GM19395 (cell line): ENCODE results near the gene SLC24A4.
A peak's percentile ranks its signal among the peaks of the same experiment; 100 is the strongest.
"Not testable (repeated sequence)": the region's sequence is repeated elsewhere in the genome, so short reads cannot be mapped to it uniquely, and the experiment has no call there.

Experiments used
- ATAC-seq: cut with Tn5 transposase; IDR thresholded peaks from one replicate; pipeline ENCODE4 v1.9.1; 2021; ENCODE audit warnings: mild to moderate bottlenecking, moderate library complexity; ENCODE audit not compliant: unreplicated experiment

The SLC24A4 gene

DNA sequence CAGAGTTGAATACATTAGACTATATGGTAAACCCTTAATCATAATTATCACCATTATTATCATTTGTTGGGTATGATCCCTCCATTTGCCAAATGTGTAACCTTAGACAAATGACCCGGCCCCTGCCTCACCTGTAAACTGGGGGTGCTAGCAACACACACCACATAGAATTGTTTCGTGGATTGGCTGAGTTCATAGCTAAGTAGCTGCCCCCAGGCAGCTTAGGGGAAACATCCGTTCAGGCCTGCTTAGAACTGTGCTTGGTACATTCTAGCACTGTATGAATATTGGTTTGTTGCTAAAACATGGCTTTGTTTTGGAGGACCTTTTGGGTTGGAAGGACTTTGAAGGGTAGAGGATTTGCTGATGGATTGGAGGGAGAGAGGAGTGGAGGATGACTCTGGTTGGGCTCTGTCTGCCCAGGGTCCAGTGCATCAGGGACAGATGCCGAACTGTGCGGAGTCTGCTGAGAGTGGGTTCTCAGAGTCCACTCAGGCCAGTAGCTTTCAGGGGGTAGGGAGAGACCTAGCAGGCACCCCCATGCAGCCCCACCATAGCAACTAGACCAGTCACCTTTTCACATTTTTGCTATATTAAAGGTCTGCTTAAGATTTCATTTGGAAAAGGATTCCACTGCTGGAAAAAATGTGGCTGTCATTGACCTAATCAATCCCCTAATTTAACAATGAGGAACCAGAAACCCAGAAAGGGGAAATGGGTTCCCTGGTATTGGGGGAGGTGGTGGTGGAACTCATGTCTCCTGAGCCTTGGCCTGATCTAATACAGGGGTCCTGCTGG is 192.8 kb downstream of the SLC24A4 start:
- ATAC-seq, result no peak

DNA sequence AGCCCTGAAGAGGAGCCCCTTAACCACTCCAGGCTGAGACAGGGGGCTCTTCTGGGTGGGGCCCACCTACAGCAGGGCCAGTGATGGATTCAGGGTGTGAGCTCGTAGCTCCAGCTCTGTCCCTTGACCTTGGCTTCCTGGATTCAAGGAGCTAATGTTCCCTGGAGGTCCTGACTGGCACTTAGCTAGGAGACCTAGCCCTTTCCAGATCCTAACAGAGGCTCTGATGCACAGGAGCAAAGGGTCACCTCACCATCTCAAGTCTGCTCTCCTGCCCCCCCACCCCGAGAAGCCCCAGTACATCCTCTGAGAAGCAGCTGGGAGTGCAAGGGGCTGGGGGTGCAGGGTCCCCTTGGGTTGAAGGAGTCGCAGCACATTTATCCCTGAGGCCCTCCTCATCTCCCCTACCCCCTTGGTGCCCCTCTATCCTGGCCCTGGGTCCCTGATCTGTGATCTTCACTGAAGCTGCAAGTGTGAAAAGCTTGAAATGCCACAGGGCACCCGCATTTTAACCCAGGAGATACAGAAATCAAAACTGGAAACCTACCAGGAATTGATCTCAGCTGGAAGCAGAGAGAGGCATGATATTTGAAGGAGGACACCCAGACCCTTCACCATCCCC is 193.5 kb downstream of the SLC24A4 start:
- no peak for ATAC-seq

DNA sequence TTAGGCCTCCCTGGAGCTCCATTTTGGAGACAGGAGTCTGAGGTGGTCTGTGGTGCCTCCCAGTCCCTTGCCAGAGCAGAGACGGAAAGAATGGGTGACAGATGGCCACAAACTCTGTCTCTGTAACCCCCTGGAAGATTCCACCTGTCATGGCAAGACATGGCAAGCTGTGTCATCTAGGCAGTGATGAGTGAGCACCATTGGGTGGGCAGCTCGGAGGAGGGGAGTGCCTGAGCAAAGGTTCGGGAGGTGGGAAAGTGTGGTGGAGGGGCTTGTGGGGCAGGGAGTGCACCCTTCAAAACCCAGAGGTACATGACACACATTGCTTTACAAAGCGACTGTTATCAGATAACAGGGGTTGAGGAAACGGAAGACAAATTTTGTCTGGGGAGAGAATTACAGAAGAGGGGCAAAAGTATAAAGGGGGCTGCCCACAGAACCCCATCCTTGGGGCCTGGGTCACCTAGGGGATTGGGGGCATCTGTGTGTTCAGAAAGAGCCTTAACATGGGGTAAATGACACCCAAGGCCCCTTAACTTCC is 194.1 kb downstream of the SLC24A4 start:
- no peak for ATAC-seq

DNA sequence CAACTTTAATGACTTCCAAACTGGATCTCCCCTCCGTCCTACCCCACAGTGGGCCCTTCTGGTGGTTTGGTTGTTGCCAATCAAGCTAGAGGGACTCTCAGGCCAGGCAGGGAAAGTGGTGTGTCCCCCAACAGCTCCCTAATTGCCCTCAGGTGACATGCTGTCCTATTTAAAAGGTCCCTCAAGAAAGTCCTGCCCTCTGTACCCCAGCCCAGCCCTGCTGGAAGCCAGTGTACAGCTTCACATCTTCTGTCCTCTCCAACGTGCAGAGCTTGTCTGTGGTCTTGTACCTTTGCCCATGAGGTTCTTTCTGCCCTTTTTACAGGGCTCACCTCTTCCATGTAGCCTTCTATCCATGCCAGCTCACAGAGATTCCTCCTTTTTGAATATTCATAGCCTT is 194.8 kb downstream of the SLC24A4 start:
- ATAC-seq, result no peak

DNA sequence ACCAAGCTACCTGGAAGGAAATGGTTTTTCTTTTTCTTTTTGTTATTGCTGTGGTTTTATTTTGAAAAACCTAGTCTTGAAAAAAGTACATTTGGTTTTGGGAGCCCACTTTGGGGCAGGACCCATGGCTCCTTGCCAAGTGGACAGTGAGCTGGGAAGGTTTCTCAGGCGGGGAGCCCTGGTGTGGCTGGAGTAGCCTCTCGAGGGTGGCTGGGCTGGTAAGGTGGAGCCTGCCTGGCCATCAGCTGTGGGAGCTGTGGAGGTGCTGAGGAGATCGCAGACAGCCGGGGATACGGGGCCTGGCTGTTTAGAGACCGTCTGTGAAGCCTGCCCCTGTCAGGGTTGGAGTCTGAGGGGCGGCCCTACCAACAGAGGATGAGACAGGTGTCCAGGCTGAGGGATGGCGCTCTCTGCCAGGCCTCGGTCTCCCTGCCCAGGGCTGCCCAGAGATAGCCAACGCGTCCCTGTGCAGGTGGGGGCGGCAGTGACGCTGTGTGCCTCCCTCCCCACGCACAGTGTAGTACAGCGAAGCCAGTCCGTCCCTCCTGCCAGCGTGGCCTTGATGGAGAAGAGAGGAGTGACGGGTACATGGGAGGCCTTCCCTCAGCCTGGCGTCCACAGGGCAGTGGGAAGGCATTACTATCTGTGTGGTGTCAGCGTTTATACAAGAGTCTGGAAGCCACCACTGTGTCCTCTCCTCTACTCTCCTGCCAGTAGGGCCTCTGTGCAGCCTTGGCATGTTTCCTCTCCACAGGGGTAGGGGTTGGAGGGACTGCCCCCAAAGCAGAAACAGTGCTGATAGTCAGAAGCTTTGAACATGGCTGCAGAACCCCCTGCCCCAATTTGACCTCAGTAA is 196.5 kb downstream of the SLC24A4 start:
- ATAC-seq, result no peak

DNA sequence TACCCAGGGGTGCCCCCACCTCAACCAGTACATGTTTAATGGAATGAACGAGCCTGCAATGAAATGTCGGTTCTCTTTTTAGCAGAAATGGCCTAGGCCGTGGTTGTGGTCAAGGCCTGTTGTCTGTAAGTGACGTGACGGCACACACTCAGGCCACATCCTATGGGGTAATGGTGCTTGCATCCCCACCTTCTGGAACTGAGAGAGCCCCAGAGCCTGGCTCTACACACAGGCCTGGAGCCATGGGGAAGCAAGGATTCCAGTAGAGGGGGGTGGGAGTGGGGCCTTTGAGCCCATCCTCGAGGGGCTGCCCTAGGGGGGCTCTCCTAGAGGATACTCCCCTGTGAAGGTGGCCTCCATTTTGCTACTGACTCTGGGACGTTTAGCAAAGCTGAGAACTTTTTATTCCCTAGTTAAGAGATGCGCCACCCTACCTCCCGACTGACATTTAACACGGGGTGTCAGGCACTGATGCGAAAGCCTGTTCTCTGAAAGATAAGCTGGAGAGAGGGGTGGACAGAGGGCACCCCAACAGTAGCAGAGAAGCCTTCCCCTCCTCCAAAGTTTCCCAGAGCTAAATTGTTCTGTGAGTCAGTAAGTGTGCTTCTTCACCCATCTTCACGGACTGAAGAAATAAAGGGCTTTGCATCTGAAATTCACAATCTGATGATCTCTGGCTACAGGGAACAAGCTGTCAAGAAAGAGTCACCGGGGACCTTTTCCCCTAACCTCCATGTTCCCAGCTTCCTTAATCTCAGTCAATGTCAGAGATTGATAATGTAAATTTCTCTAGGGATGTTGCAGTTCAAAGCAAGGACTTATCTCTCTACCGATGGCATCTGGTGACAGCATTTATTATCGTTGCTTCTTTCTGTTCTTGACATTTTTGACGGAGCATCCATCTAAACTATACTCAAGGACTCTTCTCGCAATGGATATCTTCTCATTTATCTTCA is 197.4 kb downstream of the SLC24A4 start:
- no peak for ATAC-seq

DNA sequence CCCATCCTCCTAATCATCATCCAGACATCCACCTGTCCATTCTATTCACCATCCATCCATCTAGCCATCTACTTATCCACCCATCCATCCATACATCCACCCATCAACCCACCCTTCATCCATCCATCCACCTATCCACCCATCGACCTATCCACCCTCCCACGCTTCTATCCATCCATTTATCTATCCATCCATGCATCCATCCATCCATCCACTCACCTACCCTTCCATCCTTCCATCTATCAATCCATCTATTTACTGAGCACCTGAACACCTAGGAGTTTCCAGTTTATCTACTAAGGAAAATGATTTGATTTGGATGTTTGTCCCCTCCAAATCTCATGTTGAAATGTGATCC is 198.1 kb downstream of the SLC24A4 start:
- no peak for ATAC-seq

DNA sequence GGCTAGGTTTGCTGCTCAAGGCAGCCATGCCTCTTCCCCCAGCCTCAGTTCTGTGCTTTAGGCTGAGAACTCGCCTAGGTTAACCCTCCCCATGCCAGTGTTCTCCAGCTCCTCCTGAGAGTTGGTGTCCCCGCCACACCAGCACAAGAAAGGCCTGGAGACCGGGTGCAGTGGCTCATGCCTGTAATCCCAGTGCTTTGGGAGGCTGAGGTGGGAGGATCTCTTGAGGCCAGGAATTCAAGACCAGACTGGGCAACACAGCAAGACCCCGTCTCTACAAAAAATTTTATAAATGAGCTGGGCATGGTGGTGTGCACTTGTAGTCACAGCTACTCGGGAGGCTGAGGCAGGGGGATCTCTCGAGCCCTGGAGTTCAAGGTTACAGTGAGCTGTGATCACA is 200.8 kb downstream of the SLC24A4 start:
- ATAC-seq, result no peak

DNA sequence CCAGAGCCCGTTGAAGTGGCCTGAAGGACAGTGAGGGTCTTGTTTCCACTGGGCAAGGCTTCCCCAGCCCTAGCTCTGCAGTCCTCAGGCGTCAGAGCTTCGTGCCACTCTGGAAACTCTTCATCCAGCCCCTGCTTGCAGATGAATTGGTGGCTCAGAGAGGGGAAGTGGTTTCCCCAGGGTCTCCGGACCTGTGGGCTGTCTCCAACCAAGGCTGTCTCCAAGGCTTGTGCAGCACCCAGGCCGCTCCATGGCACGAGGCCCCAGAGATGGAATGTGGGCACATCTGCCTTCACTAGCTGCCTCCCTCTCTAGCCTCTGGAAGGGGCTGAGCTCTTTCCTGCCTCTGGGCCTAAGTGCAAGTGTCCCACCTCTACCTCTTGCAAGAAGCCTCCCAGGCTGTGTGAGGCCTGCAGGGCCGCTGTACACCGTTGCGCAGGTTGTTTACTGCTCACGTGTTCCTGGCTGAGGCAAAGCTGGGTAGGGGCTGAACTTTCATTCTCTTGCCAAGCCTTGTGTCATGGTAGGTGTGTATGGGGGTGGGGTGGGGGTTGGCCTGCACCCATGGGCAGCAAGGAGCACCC is 201.7 kb downstream of the SLC24A4 start:
- ATAC-seq, result no peak

DNA sequence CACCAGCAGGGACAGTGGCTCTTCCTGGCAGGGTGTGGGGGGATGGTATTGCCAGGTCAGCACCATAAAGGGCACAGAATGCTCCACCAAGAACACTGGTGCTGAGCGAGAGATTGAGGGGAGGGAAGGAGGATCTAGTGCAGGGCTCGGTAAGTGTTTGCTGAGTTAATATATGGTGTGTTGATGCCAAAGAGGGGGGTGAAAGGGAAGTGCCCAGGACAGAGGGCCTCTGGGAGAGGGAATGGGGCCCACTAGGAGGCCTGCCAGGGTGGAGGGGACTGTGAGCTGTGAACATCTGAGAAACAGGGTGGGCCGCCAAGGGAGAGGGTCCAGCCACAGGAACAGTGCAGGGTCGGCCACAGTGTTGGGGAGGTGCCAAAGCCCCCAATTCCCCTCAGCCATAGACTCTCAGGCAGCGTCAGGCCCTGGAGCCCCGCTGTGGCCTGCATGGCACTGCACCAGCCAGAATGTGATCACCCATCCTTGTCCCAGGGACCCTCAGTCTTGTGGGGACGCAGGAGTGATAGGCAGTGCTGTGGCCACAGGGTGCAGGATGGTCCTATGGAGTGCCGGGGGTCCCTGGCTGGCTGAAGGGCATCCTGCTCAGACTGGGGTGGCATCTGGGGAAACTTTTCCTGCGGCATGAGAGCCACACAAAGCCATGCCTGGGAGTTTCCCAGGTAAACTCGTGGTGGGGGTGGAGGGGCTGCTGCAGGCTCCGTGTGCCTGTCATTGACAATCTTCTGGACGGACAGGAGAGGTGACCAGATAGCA is 202.5 kb downstream of the SLC24A4 start:
- no peak for ATAC-seq

DNA sequence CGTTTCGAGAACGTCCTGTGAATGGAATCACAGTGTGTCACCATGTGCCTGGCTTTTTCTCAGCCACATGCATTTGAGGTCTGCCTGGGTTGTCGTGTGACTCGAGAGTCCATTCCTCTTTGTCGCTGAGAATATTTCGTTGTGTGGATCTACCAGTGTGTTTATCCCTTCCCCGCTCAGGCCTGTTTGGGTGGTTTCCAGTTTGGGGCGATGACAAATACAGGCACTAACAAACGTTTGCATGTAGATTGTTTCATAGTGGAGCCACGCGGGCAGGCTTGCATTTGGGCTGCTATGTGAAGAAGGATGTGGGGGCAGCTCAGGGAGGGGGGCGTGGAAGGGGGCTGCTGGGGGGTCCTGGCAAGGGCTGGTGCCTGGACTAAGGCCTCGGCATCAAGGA is 204.8 kb downstream of the SLC24A4 start:
- ATAC-seq, result no peak

DNA sequence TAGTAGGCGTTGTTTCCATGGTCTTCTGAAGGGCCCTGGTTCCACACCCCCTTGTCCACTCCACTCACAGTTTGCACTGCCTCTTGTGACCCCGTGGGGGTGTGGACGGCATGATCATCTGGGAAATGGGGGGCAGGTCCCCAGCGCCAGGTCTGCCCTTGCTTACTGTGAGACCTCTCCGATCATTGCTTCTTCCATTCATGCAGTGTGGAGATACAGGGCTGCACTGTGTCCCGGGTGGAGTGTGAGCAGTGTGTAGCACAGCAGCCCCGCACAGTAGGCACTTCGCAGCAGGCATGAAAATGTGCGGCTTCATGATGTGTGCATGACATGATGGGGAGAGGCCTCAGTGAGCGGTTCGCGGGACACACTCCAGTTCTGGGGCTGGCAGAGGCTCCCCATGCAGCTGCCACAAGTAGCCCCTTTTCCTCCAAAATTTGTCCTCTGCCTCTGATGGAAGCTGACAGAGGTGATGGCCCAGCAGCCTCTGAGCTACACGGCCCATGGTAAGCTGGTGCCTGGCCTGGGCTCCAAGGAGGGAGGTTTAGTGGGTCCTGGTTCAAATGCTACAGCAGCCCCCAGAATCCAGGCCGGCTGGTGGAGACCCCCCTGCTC is 205.6 kb downstream of the SLC24A4 start:
- ATAC-seq, result no peak

DNA sequence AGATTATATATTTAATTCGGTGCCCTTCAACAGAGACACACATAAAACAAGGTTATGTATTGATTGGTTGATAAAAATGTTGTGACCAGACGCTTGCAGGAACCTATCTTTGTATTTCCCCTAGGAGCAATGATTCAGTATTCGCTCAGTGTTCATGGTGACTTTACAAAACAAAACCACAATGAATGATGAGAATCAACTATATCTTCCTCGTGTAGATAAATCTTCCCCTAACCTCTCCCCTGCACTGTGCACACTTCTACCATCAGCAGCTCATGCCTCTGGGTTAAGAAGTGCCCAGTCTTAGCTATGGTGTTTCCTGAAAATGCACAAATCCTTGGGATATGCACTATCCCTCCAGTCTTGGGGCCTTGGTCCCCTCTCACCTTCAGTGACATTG is 206.9 kb downstream of the SLC24A4 start:
- ATAC-seq, result no peak

DNA sequence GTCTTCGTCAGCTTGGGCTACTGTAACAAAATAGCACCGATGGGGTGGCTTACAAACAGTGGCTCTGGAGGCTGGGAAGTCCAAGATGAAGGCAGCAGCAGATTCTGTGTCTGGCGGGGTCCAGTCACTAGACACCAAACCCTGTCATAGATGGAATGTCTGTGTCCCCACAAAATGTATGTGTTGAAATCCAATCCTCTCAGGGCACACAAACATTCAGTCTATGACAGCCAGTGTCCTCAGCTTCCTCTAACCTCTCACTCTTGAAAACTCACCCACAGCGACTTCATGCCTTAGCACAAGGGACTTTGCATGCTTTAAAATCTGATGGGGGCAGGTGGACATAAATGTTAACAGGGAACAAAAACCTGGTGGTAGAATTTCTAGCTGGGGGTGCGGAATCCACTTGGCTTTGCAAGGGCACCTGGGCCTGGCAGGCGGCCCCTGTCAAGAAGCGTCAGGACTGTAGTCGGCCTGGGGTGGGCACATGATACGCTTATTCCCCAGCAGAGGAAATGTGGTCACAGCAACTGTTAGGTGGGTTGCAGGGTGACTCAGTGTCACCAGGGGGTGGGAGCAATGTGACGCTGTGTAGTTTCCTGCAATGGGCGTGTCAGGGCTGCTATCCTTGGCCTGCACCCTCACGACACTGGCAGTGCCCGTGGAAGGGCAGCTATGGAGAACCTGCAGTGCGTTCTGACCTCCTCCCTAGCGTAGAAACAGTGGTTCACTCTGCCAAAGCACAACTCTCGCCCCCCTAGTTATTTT is 208.3 kb downstream of the SLC24A4 start:
- peak; percentile 61 for ATAC-seq

DNA sequence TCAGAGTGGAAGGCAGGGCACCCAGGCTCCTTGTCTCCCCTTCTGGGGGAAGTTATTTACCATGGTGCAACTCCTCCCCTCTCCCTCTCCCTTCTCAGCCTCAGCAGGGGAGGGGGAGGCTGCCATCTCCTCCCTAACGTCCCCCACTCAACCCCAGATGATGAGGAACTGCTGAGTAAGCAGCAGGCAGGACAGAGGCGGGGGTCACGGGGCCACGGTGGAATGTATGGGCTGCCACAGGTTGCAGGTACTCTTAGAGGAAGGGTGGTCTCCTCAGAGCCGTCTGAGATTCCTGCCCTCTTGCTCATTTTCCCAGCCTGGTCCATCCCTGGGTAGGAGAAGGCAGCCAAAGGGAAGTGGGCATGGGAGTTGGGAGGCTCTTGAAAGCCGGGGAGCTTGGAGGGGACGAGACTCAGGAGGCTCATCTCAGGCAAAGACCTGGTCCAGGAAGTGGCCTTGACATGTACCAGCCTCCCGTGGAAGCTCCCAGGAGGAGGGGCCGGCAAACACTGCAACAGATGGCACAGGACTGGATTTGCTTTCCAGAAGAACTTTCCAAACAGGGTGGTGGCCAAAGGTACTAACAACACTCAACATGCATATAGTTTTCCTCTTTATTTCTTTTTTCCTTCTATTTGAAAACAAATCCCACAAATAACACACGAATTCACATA is 209.7 kb downstream of the SLC24A4 start:
- no peak for ATAC-seq

DNA sequence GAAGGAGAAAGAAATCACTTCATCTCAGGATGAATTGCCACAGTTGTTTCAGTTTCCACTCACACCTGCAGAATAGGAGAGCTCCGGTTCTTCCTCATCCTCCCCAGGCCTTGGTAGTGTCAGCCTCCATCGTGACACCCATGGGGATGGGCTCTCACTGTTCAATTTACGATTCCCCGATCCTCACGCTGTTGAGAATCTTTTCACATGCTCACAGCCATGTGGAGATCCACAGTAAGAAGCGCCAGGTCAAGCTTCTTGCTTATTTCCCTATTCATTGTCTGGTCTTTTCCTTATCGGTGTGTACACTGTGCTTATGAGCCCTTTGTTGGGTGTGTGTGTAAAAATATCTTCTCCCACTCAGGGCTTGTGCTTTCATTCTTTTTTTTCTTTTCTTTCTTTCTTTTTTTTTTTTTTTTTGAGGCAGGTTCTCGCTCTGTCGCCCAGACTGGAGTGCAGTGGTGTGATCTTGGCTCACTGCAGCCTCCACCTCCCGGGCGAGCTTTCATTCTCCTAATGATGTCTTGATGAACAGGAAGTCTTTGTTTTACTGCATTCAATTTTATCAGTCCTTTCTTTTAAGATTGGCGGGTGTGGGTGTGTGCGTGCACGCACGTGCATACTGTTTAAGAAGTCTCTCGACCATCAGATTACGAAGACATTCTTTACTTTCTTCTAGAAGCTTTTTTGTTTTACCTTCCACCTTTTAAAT is 212.1 kb downstream of the SLC24A4 start:
- no peak for ATAC-seq

DNA sequence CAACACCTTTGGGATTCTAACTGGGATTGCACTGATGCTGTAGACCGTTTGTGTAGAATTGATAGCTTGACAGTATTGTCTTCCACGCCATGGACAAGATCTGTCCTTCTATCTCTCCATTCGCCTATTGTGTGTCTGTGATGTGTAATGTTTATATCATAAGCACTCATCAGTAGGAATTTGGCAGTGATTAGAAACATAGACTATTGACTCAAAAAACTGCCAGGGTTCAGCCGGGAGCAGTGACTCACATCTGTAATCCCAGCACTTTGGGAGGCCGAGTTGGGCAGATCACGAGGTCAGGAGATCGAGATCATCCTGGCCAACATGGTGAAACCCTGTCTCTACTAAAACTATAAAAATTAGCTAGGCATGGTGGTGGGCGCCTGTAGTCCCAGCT is 213.3 kb downstream of the SLC24A4 start:
- ATAC-seq, result not testable (repeated sequence)
